ENCODE results near the gene AATK.

- TF ChIP-seq CTCF (conservative IDR thresholded peaks at IDR 0.05 in 1 of 2, IDR thresholded peaks at IDR 0.05 in 1 of 2; ENCODE audit: extremely low read depth in 1 of 2, insufficient read depth in 1 of 2, low read depth in 1 of 2, low read length in 2 of 2) (no peak), EZH2 (IDR thresholded peaks at IDR 0.05; ENCODE audit: borderline replicate concordance, low read length) (no peak)
Observed at GRCh38 chr17:81179220-81179619, 13.2 kb upstream of the AATK start.
